ENCODE results near the gene KLF6.

DNA sequence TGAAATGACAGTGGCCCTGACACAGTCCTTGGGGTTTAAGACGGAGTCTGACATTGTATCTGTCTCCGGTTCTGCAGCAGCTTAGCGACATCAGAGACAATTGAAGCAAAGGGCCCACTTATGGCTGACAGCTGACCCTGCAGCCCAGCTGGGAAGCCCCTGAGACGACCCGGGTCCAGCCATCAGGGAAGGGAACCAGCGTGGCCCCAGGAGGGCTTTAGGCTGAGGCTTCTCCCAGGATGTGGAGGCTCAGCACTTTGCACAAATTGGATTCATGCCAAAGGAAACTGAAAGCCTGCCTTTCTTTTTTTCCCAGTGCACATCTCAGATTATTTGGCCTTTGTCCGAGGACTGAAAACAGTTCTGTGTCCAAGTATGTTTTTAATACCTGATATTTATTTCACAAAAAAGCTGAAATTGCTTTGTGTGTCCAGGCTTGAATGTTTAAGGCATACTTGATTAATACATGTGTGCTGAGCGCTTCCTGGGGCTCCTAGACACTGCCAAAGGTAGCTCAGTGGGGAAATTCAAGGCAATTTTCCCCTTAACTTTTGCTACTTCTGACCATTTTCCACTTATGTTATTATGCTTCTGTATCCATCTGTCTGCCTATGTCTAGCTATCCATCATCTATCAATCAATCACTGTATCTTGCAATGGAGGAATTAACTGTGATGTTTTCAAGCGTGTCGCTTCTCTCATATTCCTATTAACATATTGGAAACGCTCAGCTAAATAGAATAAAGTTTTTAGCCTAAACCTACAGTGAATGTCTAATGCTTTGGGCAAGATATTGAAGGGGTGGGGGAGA lies 34.8 kb downstream of the KLF6 start:
- TF ChIP-seq POLR2AphosphoS5 (IDR thresholded peaks at IDR 0.05) (no peak), POLR2A (IDR thresholded peaks at IDR 0.05) (no peak)
- TF ChIP-seq, protein P1, sequence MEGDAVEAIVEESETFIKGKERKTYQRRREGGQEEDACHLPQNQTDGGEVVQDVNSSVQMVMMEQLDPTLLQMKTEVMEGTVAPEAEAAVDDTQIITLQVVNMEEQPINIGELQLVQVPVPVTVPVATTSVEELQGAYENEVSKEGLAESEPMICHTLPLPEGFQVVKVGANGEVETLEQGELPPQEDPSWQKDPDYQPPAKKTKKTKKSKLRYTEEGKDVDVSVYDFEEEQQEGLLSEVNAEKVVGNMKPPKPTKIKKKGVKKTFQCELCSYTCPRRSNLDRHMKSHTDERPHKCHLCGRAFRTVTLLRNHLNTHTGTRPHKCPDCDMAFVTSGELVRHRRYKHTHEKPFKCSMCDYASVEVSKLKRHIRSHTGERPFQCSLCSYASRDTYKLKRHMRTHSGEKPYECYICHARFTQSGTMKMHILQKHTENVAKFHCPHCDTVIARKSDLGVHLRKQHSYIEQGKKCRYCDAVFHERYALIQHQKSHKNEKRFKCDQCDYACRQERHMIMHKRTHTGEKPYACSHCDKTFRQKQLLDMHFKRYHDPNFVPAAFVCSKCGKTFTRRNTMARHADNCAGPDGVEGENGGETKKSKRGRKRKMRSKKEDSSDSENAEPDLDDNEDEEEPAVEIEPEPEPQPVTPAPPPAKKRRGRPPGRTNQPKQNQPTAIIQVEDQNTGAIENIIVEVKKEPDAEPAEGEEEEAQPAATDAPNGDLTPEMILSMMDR (IDR thresholded peaks at IDR 0.05): no peak

Data from transverse colon (tissue), 4 donors.